Measurements from ENCODE around the gene YIPF5. TPM values are rescaled to one million over a fixed set of nuclear protein-coding genes. Genes with fewer than 3 reads are reported as not detected.

YIPF5 gene
- total RNA-seq, 1 experiment from 2014 or later = 44.5 TPM

GRCh38 chr5:144201588-144201987 lies 31.1 kb upstream of the YIPF5 start (continued):
- no peak for TF ChIP-seq FOSL1 (IDR thresholded peaks at IDR 0.05; ENCODE audit: low read depth)
- TF ChIP-seq YY1 (IDR thresholded peaks at IDR 0.05; ENCODE audit: extremely low read depth, insufficient replicate concordance, low read depth, low read length) = no peak

- no peak overlapping the region for H3K9ac ChIP-seq (ENCODE audit: low read length)
- no peak for TF ChIP-seq CEBPB (IDR thresholded peaks at IDR 0.05; ENCODE audit: low read depth)
- no peak for TF ChIP-seq ZBTB33 (IDR thresholded peaks at IDR 0.05; ENCODE audit: extremely low read depth, insufficient replicate concordance, low read length)
- TF ChIP-seq ZFX (IDR thresholded peaks at IDR 0.05) = no peak
- no peak for TF ChIP-seq FOSL1 (IDR thresholded peaks at IDR 0.05; ENCODE audit: low read depth)
- TF ChIP-seq SP1 (IDR thresholded peaks at IDR 0.05; ENCODE audit: low read depth) = no peak
- no peak for TF ChIP-seq RAD21 (IDR thresholded peaks at IDR 0.05; ENCODE audit: low read depth)
- TF ChIP-seq SRF (IDR thresholded peaks at IDR 0.05; ENCODE audit: low read depth) = no peak
- TF ChIP-seq ATF3 (IDR thresholded peaks at IDR 0.05) = no peak
- no peak for TF ChIP-seq POLR2A (IDR thresholded peaks at IDR 0.05; ENCODE audit: borderline replicate concordance, extremely low read depth, insufficient read depth, insufficient read length)
- no peak for TF ChIP-seq ELF1 (IDR thresholded peaks at IDR 0.05; ENCODE audit: borderline replicate concordance, low read depth)
- H3K9me3 ChIP-seq (ENCODE audit: control insufficient read depth in 1 of 2, insufficient read depth in 1 of 2, low read depth in 1 of 2, low read length in 2 of 2) = no peaks in the 10 kb centered on the region
- H3K79me2 ChIP-seq (ENCODE audit: insufficient read depth, low read length) = no peaks in the 10 kb centered on the region
- BruUV-seq (replicated peaks) = no TSS peak
- H3K27me3 ChIP-seq (ENCODE audit: insufficient read depth, low read length) = peaks cover 77% of the 10 kb centered on the region
- H3K4me2 ChIP-seq (ENCODE audit: low read length) = no peak overlapping the region
- no peak for DNase-seq (ENCODE audit: low read depth, low spot score)
- intact Hi-C loops (cut with micrococcal nuclease) = no loop called here
- no peaks in the 10 kb centered on the region for H4K20me1 ChIP-seq (ENCODE audit: insufficient read depth)
- H3K4me1 ChIP-seq (ENCODE audit: control insufficient read depth in 1 of 2, insufficient read depth in 2 of 2, low read length in 2 of 2) = no peaks in the 10 kb centered on the region
- ChIA-PET RAD21 (ENCODE audit: low non-redundant PET in 1 of 2, low total read pairs in 2 of 2, uncharacterized antibody in 2 of 2, unreplicated experiment in 2 of 2) (no interaction called here), POLR2A (no interaction called here), CTCF (no interaction called here)
- H3K4me3 ChIP-seq (replicated peaks in 1 of 2; ENCODE audit: low read depth in 1 of 2, low read length in 2 of 2) = no peak overlapping the region
- no peaks in the 10 kb centered on the region for H3K9me2 ChIP-seq (ENCODE audit: insufficient read depth)
- ATAC-seq = no peak
- no peaks in the 10 kb centered on the region for H3K36me3 ChIP-seq (ENCODE audit: control insufficient read depth in 1 of 2, insufficient read depth in 2 of 2, low read length in 2 of 2)
- no peak overlapping the region for H3K27ac ChIP-seq (ENCODE audit: low read depth, low read length)
- H2AFZ ChIP-seq (ENCODE audit: low read depth, low read length, poor library complexity, severe bottlenecking) = no peak overlapping the region
Observed at GRCh38 chr5:144198386-144198785, 27.9 kb upstream of the YIPF5 start.

Data from HCT116 (cell line).